H9 (cell line): ENCODE results near the gene CFAP54. TPM values are rescaled to one million over a fixed set of nuclear protein-coding genes. Genes with fewer than 3 reads are reported as not detected.

Source experiments
- DNase-seq: peaks from one replicate; pipeline ENCODE4 v3.0.0-alpha.2; 2017
- H2AFZ ChIP-seq: one replicate; pipeline ENCODE4 v1.6.1; 2013; ENCODE audit warnings: mild to moderate bottlenecking, low read length, control low read depth, moderate library complexity
- H2AK5ac ChIP-seq: 2 replicates; pipeline ENCODE4 v1.6.1; 2013; ENCODE audit warnings: low read length, control low read depth, mixed read lengths; ENCODE audit not compliant: insufficient read length
- H2BK120ac ChIP-seq: one replicate; pipeline ENCODE4 v1.6.1; 2013; ENCODE audit warnings: low read depth, mild to moderate bottlenecking, low read length, control low read depth, inconsistent platforms; ENCODE audit not compliant: poor library complexity, severe bottlenecking
- H2BK12ac ChIP-seq: 2 replicates; pipeline ENCODE4 v1.6.1; 2013; ENCODE audit warnings: low read length, control low read depth, mixed read lengths, low read depth; ENCODE audit not compliant: insufficient read length
- H2BK15ac ChIP-seq: 2 replicates; pipeline ENCODE4 v1.6.1; 2013; ENCODE audit warnings: low read depth, low read length, control low read depth
- H2BK20ac ChIP-seq: one replicate; pipeline ENCODE4 v1.6.1; 2013; ENCODE audit warnings: low read depth, mild to moderate bottlenecking, low read length, control low read depth, inconsistent platforms; ENCODE audit not compliant: poor library complexity, severe bottlenecking
- H2BK5ac ChIP-seq: 2 replicates; pipeline ENCODE4 v1.6.1; 2013; ENCODE audit warnings: low read length, control low read depth, mixed read lengths; ENCODE audit not compliant: insufficient read length
- H3K14ac ChIP-seq: 2 replicates; pipeline ENCODE4 v1.6.1; 2013; ENCODE audit warnings: low read length, control low read depth; ENCODE audit not compliant: insufficient read depth
- H3K18ac ChIP-seq: 2 replicates; pipeline ENCODE4 v1.6.1; 2013; ENCODE audit warnings: low read depth, mild to moderate bottlenecking, mixed read lengths, low read length, control low read depth; ENCODE audit not compliant: insufficient read length
- H3K23ac ChIP-seq: 2 replicates; pipeline ENCODE4 v1.6.1; 2013; ENCODE audit warnings: low read length, control low read depth, mixed read lengths, low read depth; ENCODE audit not compliant: insufficient read length
- H3K23me2 ChIP-seq: 2 replicates; pipeline ENCODE4 v1.6.1; 2013; ENCODE audit warnings: low read depth, mild to moderate bottlenecking, mixed read lengths, low read length, control low read depth; ENCODE audit not compliant: insufficient read length, poor library complexity, severe bottlenecking
- H3K27ac ChIP-seq: 2 replicates; pipeline ENCODE4 v1.5.1; 2013; ENCODE audit warnings: low read length, control low read depth, mixed read lengths, low read depth; ENCODE audit not compliant: insufficient read length
- H3K27me3 ChIP-seq: 2 replicates; pipeline ENCODE4 v1.6.1; 2013; ENCODE audit warnings: low read length, control low read depth, inconsistent platforms; ENCODE audit not compliant: insufficient read depth
- H3K4ac ChIP-seq: 2 replicates; pipeline ENCODE4 v1.6.1; 2013; ENCODE audit warnings: low read depth, mild to moderate bottlenecking, control low read depth, inconsistent platforms, low read length, moderate library complexity
- H3K4me1 ChIP-seq: 2 replicates; pipeline ENCODE4 v1.6.1; 2013; ENCODE audit warnings: low read length, control low read depth, inconsistent platforms; ENCODE audit not compliant: insufficient read depth
- H3K4me2 ChIP-seq: 2 replicates; pipeline ENCODE4 v1.6.1; 2013; ENCODE audit warnings: low read length, control low read depth, mixed read lengths; ENCODE audit not compliant: insufficient read length, insufficient read depth
- H3K56ac ChIP-seq: 2 replicates; pipeline ENCODE4 v1.6.1; 2013; ENCODE audit warnings: low read depth, mild to moderate bottlenecking, mixed read lengths, low read length, control low read depth; ENCODE audit not compliant: insufficient read length
- H3K79me1 ChIP-seq: 2 replicates; pipeline ENCODE4 v1.6.1; 2013; ENCODE audit warnings: low read depth, mild to moderate bottlenecking, moderate library complexity, low read length, control low read depth, inconsistent platforms; ENCODE audit not compliant: insufficient read depth, poor library complexity, severe bottlenecking
- H3K79me2 ChIP-seq: 2 replicates; pipeline ENCODE4 v1.6.1; 2013; ENCODE audit warnings: low read length, control low read depth, inconsistent platforms; ENCODE audit not compliant: insufficient read depth
- H3K9ac ChIP-seq: 2 replicates; pipeline ENCODE4 v1.6.1; 2013; ENCODE audit warnings: low read length, control low read depth, mixed read lengths; ENCODE audit not compliant: insufficient read length; ENCODE audit errors: extremely low read depth
- H3K9me3 ChIP-seq: one replicate; pipeline ENCODE4 v1.6.1; 2013; ENCODE audit warnings: low read depth, low read length, inconsistent platforms; ENCODE audit not compliant: control insufficient read depth
- H3T11ph ChIP-seq: one replicate; pipeline ENCODE4 v1.6.1; 2013; ENCODE audit warnings: mild to moderate bottlenecking, low read length, control low read depth, inconsistent platforms
- H4K20me1 ChIP-seq: one replicate; pipeline ENCODE4 v1.6.1; 2013; ENCODE audit not compliant: control insufficient read depth, insufficient read length, insufficient read depth
- H4K5ac ChIP-seq: 2 replicates; pipeline ENCODE4 v1.6.1; 2013; ENCODE audit warnings: low read depth, mild to moderate bottlenecking, mixed read lengths, low read length, control low read depth; ENCODE audit not compliant: insufficient read length
- H4K8ac ChIP-seq: replicated peaks from 2 replicates; pipeline ENCODE4 v1.6.1; 2013; ENCODE audit warnings: low read length, control low read depth, mixed read lengths, low read depth; ENCODE audit not compliant: insufficient read length
- H4K91ac ChIP-seq: 2 replicates; pipeline ENCODE4 v1.6.1; 2013; ENCODE audit warnings: low read depth, mild to moderate bottlenecking, moderate library complexity, mixed read lengths, low read length, control low read depth; ENCODE audit not compliant: insufficient read length
- H3K27ac Mint-ChIP-seq, 3 experiments: 2 replicates in 2 of 3; 3 replicates in 1 of 3; pipeline ENCODE4 v1.8.0; 2020 to 2021; ENCODE audit warnings: mixed read lengths in 3 of 3, mild to moderate bottlenecking in 1 of 3, moderate library complexity in 1 of 3
- H3K27me3 Mint-ChIP-seq: 2 replicates; pipeline ENCODE4 v1.8.0; 2021; ENCODE audit warnings: low read depth, mild to moderate bottlenecking, moderate library complexity, mixed read lengths
- H3K36me3 Mint-ChIP-seq, 3 experiments: 2 replicates in 2 of 3; 3 replicates in 1 of 3; pipeline ENCODE4 v1.8.0; 2020 to 2021; ENCODE audit warnings: low read depth in 3 of 3, mixed read lengths in 3 of 3; ENCODE audit not compliant: insufficient read depth in 1 of 3
- H3K4me1 Mint-ChIP-seq, 2 experiments: 2 replicates each; pipeline ENCODE4 v1.8.0; 2020; ENCODE audit warnings: mixed read lengths in 2 of 2
- H3K4me3 Mint-ChIP-seq, 2 experiments: 2 replicates in 1 of 2; 3 replicates in 1 of 2; pipeline ENCODE4 v1.8.0; 2020 to 2021; ENCODE audit warnings: mild to moderate bottlenecking in 2 of 2, mixed read lengths in 2 of 2, moderate library complexity in 1 of 2
- H3K9me3 Mint-ChIP-seq, 2 experiments: 2 replicates in 1 of 2; 3 replicates in 1 of 2; pipeline ENCODE4 v1.8.0; 2020; ENCODE audit warnings: mild to moderate bottlenecking in 2 of 2, mixed read lengths in 2 of 2, moderate library complexity in 1 of 2
- WGBS: extraction: QIAGEN DNeasy Blood & Tissue Kit; methylation state at CpG from one replicate; pipeline ENCODE4 v1.1.7; 2013; ENCODE audit warnings: missing lambda C conversion rate, low lambda C conversion rate, mixed read lengths; ENCODE audit not compliant: insufficient read length; ENCODE audit errors: extremely low coverage; 5-methylcytosine and 5-hydroxymethylcytosine counted together
- total RNA-seq: library from RNA; stranded (reverse); gene quantifications from 2 replicates; pipeline ENCODE4 v1.2.1, GENCODE V29; 2021
- TF ChIP-seq, protein P1 (sequence below): fragments of 200-600 bp; sonication (generic); conservative IDR thresholded peaks from 3 replicates; pipeline ENCODE4 v1.8.0; 2021; ENCODE audit warnings: antibody characterized with exemption, mild to moderate bottlenecking

CFAP54 gene
- total RNA-seq, 1 experiment from 2014 or later = 0.24 TPM

DNA sequence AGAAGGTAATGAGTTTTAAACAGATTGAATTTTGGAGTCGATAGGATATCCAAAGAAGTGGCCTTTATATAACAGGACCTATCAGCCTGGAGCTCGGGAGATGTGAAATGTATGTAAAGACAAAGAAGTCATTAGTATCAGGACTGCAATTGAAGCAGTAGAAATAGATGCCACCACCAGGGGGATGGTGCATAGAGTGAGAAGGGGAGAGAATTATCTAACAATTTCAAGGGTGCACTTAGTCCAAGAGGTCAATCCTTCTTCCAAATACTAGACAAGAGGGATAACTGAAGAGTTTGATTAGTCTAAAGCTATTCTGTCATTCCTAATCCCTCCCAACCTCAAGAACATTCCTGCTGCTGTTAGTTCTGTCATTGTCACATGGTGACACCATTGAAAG is 127.8 kb downstream of the CFAP54 start:
- Histone ChIP-seq H2BK15ac (no peak overlapping the region), H4K20me1 (no peaks in the 10 kb centered on the region), H3K23me2 (no peaks in the 10 kb centered on the region), H3K9me3 (no peaks in the 10 kb centered on the region), H4K5ac (no peak overlapping the region), H3K27ac (no peak overlapping the region), H3K23ac (no peak overlapping the region), H3K18ac (no peak overlapping the region), H3K27me3 (no peaks in the 10 kb centered on the region), H3K4me2 (no peak overlapping the region), H4K91ac (no peak overlapping the region), H3K14ac (no peak overlapping the region), H3K79me1 (no peaks in the 10 kb centered on the region), H2BK120ac (no peak overlapping the region), H2BK12ac (no peak overlapping the region), H3K56ac (no peak overlapping the region), H3K79me2 (no peaks in the 10 kb centered on the region), H4K8ac (no peak overlapping the region), H3K4me1 (no peaks in the 10 kb centered on the region), H3T11ph (no peak overlapping the region), H3K9ac (no peak overlapping the region), H2AK5ac (no peak overlapping the region), H2BK20ac (no peak overlapping the region), H2AFZ (no peak overlapping the region), H3K4ac (no peak overlapping the region), H2BK5ac (no peak overlapping the region)
- H3K9me3 Mint-ChIP-seq = peaks cover 4 to 6% of the 10 kb centered on the region in 2 experiments; a peak in 3 of 5 replicates
- no peak for DNase-seq
- no peaks in the 10 kb centered on the region for H3K4me1 Mint-ChIP-seq
- no peaks in the 10 kb centered on the region for H3K27me3 Mint-ChIP-seq
- no CpG with 5 or more reads among the region's 2 CpGs for WGBS
- no peak overlapping the region for H3K27ac Mint-ChIP-seq
- TF ChIP-seq, protein P1, sequence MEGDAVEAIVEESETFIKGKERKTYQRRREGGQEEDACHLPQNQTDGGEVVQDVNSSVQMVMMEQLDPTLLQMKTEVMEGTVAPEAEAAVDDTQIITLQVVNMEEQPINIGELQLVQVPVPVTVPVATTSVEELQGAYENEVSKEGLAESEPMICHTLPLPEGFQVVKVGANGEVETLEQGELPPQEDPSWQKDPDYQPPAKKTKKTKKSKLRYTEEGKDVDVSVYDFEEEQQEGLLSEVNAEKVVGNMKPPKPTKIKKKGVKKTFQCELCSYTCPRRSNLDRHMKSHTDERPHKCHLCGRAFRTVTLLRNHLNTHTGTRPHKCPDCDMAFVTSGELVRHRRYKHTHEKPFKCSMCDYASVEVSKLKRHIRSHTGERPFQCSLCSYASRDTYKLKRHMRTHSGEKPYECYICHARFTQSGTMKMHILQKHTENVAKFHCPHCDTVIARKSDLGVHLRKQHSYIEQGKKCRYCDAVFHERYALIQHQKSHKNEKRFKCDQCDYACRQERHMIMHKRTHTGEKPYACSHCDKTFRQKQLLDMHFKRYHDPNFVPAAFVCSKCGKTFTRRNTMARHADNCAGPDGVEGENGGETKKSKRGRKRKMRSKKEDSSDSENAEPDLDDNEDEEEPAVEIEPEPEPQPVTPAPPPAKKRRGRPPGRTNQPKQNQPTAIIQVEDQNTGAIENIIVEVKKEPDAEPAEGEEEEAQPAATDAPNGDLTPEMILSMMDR = peak; percentile 64
- H3K4me3 Mint-ChIP-seq = no peak overlapping the region
- no peaks in the 10 kb centered on the region for H3K36me3 Mint-ChIP-seq
